GM23248 (cell line): ENCODE measurements around the gene OMD. TPM values are rescaled to one million over a fixed set of nuclear protein-coding genes. Genes with fewer than 3 reads are reported as not detected.
A peak's percentile ranks its signal among the peaks of the same experiment; 100 is the strongest.

Source experiments
- DNase-seq: peaks from one replicate; pipeline ENCODE4 v3.0.0-alpha.2; 2015
- H2AFZ ChIP-seq: fragments of 200-600 bp; sonication (generic); 2 replicates; pipeline ENCODE4 v1.6.1; 2016; ENCODE audit warnings: antibody characterized with exemption
- H3F3A ChIP-seq: fragments of 200-600 bp; sonication (generic); 2 replicates; pipeline ENCODE4 v1.6.1; 2016; ENCODE audit warnings: mild to moderate bottlenecking, antibody characterized with exemption, mixed run types; ENCODE audit not compliant: insufficient read depth
- H3K27ac ChIP-seq: fragments of 200-600 bp; sonication (generic); 2 replicates; pipeline ENCODE4 v1.5.1; 2016; ENCODE audit warnings: mild to moderate bottlenecking
- H3K27me3 ChIP-seq: fragments of 200-600 bp; sonication (generic); replicated peaks from 2 replicates; pipeline ENCODE4 v1.6.1; 2016; ENCODE audit warnings: mild to moderate bottlenecking; ENCODE audit not compliant: insufficient read depth
- H3K36me3 ChIP-seq: fragments of 200-600 bp; sonication (generic); 2 replicates; pipeline ENCODE4 v1.6.1; 2016; ENCODE audit warnings: low read depth, mild to moderate bottlenecking
- H3K4me1 ChIP-seq: fragments of 200-600 bp; sonication (generic); 2 replicates; pipeline ENCODE4 v1.6.1; 2016; ENCODE audit warnings: mild to moderate bottlenecking; ENCODE audit not compliant: insufficient read depth
- H3K4me2 ChIP-seq: fragments of 200-600 bp; sonication (generic); one replicate; pipeline ENCODE4 v1.6.1; 2016; ENCODE audit warnings: mild to moderate bottlenecking; ENCODE audit not compliant: unreplicated experiment
- H3K4me3 ChIP-seq: fragments of 200-600 bp; sonication (generic); 2 replicates; pipeline ENCODE4 v1.5.1; 2016; ENCODE audit warnings: mild to moderate bottlenecking
- H3K79me2 ChIP-seq: fragments of 200-600 bp; sonication (generic); 2 replicates; pipeline ENCODE4 v1.6.1; 2016; ENCODE audit warnings: mild to moderate bottlenecking; ENCODE audit not compliant: insufficient read depth
- H3K9ac ChIP-seq: fragments of 200-600 bp; sonication (generic); 2 replicates; pipeline ENCODE4 v1.6.1; 2016; ENCODE audit warnings: mild to moderate bottlenecking
- H3K9me2 ChIP-seq: fragments of 200-600 bp; sonication (generic); 2 replicates; pipeline ENCODE4 v1.6.1; 2016; ENCODE audit warnings: mixed run types, mild to moderate bottlenecking, moderate library complexity; ENCODE audit not compliant: insufficient read depth
- H3K9me3 ChIP-seq: fragments of 200-600 bp; sonication (generic); one replicate; pipeline ENCODE4 v1.6.1; 2017; ENCODE audit warnings: low read depth
- H4K20me1 ChIP-seq: fragments of 200-600 bp; sonication (generic); 2 replicates; pipeline ENCODE4 v1.6.0; 2016; ENCODE audit not compliant: insufficient read depth
- EZH2 ChIP-seq: fragments of 200-600 bp; sonication (generic); IDR thresholded peaks from 2 replicates; pipeline ENCODE4 v1.6.1; 2018; ENCODE audit warnings: antibody characterized with exemption, mild to moderate bottlenecking; ENCODE audit not compliant: insufficient read depth, poor library complexity, severe bottlenecking
- EZH2phosphoT487 ChIP-seq: fragments of 200-600 bp; sonication (generic); IDR thresholded peaks from 2 replicates; pipeline ENCODE4 v1.6.1; 2018; ENCODE audit warnings: antibody characterized with exemption, moderate library complexity, mild to moderate bottlenecking, low read depth; ENCODE audit not compliant: insufficient read depth
- WGBS, 2 experiments: methylation state at CpG; one replicate each; pipeline ENCODE4 v1.1.6; 2015 to 2017; ENCODE audit warnings: low lambda C conversion rate in 2 of 2, low coverage in 1 of 2; ENCODE audit errors: missing lambda C conversion rate in 2 of 2; 5-methylcytosine and 5-hydroxymethylcytosine counted together
- in situ Hi-C: fragments of 300-500 bp; cut with MboI; formaldehyde crosslinking; loops from 2 replicates; pipeline ENCODE4 v1.15.0; 2020
- polyA plus RNA-seq: library from polyadenylated mRNA; unstranded; fragments of >200 nt; fragmentation: Nextera tagmentation; extraction: Ambion mirVana; gene quantifications from 2 replicates; pipeline ENCODE4 v1.2.1, GENCODE V29; 2016
- total RNA-seq: library from RNA; depleted of rRNA; stranded (reverse); fragments of >200 nt; shearing (Covaris generic); gene quantifications from 2 replicates; pipeline ENCODE4 v1.2.3, GENCODE V29; 2014

OMD gene
- total and polyA plus RNA-seq, 2 experiments from 2014 or later: 0.11 to 0.14 TPM

GRCh38 chr9:92463387-92463786 is 39.1 kb upstream of the OMD start:
- Histone ChIP-seq H3K27me3 (no peaks in the 10 kb centered on the region), H3K27ac (peak overlapping the region; percentile 66), H4K20me1 (no peaks in the 10 kb centered on the region), H3K36me3 (no peaks in the 10 kb centered on the region), H3K4me2 (peak overlapping the region; percentile 61), H2AFZ (peak overlapping the region; percentile 62), H3K4me3 (peak overlapping the region; percentile 44; the same call in 1 of the 2 replicates), H3K9me3 (no peaks in the 10 kb centered on the region), H3K79me2 (no peaks in the 10 kb centered on the region), H3F3A (peaks cover 19% of the 10 kb centered on the region), H3K9ac (peak overlapping the region; percentile 53), H3K9me2 (no peaks in the 10 kb centered on the region), H3K4me1 (peaks cover 25% of the 10 kb centered on the region)
- DNase-seq: no peak
- TF ChIP-seq EZH2phosphoT487 (no peak), EZH2 (no peak)
- in situ Hi-C loops: no loop called here

GRCh38 chr9:92457576-92457975 is 33.3 kb upstream of the OMD start:
- Histone ChIP-seq H3F3A (no peaks in the 10 kb centered on the region), H3K9me2 (no peaks in the 10 kb centered on the region), H3K9ac (no peak overlapping the region), H3K36me3 (no peaks in the 10 kb centered on the region), H3K79me2 (no peaks in the 10 kb centered on the region), H2AFZ (no peak overlapping the region), H3K4me1 (no peaks in the 10 kb centered on the region), H3K4me3 (no peak overlapping the region), H3K27me3 (no peaks in the 10 kb centered on the region), H4K20me1 (no peaks in the 10 kb centered on the region), H3K4me2 (no peak overlapping the region), H3K27ac (no peak overlapping the region), H3K9me3 (no peaks in the 10 kb centered on the region)
- DNase-seq: no peak
- TF ChIP-seq EZH2: no peak
- no peak for TF ChIP-seq EZH2phosphoT487
- 91 to 97% methylated on average over 4 of the region's 4 CpGs for WGBS, 2 experiments
- in situ Hi-C loops: no loop called here

GRCh38 chr9:92455217-92455616 is 30.9 kb upstream of the OMD start:
- no peak for TF ChIP-seq EZH2
- no peak for TF ChIP-seq EZH2phosphoT487
- WGBS, 2 experiments: 85 to 94% methylated on average over 3 of the region's 3 CpGs
- H3K27ac ChIP-seq: no peak overlapping the region
- no peaks in the 10 kb centered on the region for H3K36me3 ChIP-seq
- H3K4me1 ChIP-seq: no peaks in the 10 kb centered on the region
- no peaks in the 10 kb centered on the region for H3F3A ChIP-seq
- H4K20me1 ChIP-seq: no peaks in the 10 kb centered on the region
- in situ Hi-C loops: no loop called here
- no peaks in the 10 kb centered on the region for H3K9me2 ChIP-seq
- H3K4me3 ChIP-seq: no peak overlapping the region
- no peak overlapping the region for H3K9ac ChIP-seq
- H3K9me3 ChIP-seq: no peaks in the 10 kb centered on the region
- no peak overlapping the region for H2AFZ ChIP-seq
- H3K79me2 ChIP-seq: no peaks in the 10 kb centered on the region
- H3K27me3 ChIP-seq: no peaks in the 10 kb centered on the region
- no peak for DNase-seq
- H3K4me2 ChIP-seq: no peak overlapping the region

GRCh38 chr9:92446536-92446935 is 22.3 kb upstream of the OMD start:
- in situ Hi-C loops: loop anchor here (10.0 kb wide), 1 partner anchor 188 kb away; no protein-coding TSS in a partner anchor
- Histone ChIP-seq H3K27ac (no peak overlapping the region), H3K36me3 (no peaks in the 10 kb centered on the region), H3K4me3 (no peak overlapping the region), H3K9ac (no peak overlapping the region), H3K9me3 (no peaks in the 10 kb centered on the region), H3F3A (no peaks in the 10 kb centered on the region), H4K20me1 (no peaks in the 10 kb centered on the region), H3K4me2 (no peak overlapping the region), H3K9me2 (no peaks in the 10 kb centered on the region), H3K79me2 (no peaks in the 10 kb centered on the region), H3K4me1 (no peaks in the 10 kb centered on the region), H3K27me3 (no peaks in the 10 kb centered on the region), H2AFZ (no peak overlapping the region)
- no peak for TF ChIP-seq EZH2
- no peak for TF ChIP-seq EZH2phosphoT487
- DNase-seq: no peak

- Histone ChIP-seq H3K4me1 (peaks cover 3% of the 10 kb centered on the region), H2AFZ (no peak overlapping the region), H3K4me2 (no peak overlapping the region), H3K27ac (no peak overlapping the region), H3K9ac (no peak overlapping the region), H3F3A (0 out of 2 replicates have a peak, but pooled peaks cover 4% of the 10 kb centered on the region), H3K36me3 (no peaks in the 10 kb centered on the region), H4K20me1 (no peaks in the 10 kb centered on the region), H3K27me3 (no peaks in the 10 kb centered on the region), H3K9me3 (no peaks in the 10 kb centered on the region), H3K9me2 (no peaks in the 10 kb centered on the region), H3K4me3 (no peak overlapping the region), H3K79me2 (no peaks in the 10 kb centered on the region)
- TF ChIP-seq EZH2phosphoT487 (no peak), EZH2 (no peak)
- in situ Hi-C loops: loop anchor here (10.0 kb wide), 1 partner anchor 190 kb away; no protein-coding TSS in a partner anchor
- 78 to 85% methylated on average over 4 of the region's 4 CpGs for WGBS, 2 experiments
- DNase-seq: no peak
Observed at GRCh38 chr9:92444841-92445240, 20.6 kb upstream of the OMD start.
